HG03175 (cell line): ENCODE data around the gene ADGRA3.
"Not testable (repeated sequence)": the region's sequence is repeated elsewhere in the genome, so short reads cannot be mapped to it uniquely, and the experiment has no call there.

Experiments used
- ATAC-seq: cut with Tn5 transposase; IDR thresholded peaks from one replicate; pipeline ENCODE4 v1.9.1; 2021; ENCODE audit warnings: mild to moderate bottlenecking, moderate library complexity; ENCODE audit not compliant: unreplicated experiment

Gene ADGRA3

DNA sequence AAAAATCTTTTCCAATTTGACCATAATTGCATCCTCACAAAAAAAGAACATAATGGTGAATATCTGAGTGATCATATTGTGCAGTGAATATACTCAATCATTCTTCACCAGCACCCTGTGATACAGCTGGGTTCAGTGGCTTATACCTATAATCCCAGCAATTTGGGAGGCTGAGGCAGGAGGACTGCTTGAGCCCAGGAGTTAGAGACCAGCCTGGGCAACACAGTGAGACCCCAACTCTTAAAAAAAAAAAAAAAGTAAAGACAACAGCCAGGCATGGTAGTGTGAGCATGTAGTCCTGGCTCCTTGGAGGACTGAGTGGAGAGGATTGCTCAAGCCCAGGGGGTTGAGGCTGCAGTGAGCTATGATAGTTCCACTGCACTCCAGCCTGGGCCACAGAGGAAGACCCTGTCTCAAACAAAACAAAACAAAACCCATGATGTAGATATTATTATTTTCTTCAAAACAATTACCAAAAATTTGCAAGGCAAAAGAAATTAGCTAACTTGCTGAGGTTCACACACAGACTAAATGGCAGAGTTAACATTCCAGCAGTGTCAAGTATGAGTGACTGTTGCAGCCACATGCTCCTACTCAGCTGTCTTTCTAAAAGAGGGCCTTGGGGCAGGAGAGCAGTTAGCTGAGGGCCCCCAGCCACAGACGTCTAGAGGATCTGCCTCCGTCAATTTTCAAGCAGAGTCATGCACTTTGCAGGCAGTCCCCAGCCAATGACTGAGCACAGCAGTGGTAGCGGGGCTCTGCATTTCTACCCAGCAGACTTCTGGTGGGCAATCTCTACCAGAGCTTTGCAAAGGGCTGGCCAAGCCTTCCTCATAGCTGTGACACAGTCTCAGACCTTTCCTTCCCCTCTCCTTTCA lies 33.4 kb downstream of the ADGRA3 start:
- ATAC-seq = no peak

DNA sequence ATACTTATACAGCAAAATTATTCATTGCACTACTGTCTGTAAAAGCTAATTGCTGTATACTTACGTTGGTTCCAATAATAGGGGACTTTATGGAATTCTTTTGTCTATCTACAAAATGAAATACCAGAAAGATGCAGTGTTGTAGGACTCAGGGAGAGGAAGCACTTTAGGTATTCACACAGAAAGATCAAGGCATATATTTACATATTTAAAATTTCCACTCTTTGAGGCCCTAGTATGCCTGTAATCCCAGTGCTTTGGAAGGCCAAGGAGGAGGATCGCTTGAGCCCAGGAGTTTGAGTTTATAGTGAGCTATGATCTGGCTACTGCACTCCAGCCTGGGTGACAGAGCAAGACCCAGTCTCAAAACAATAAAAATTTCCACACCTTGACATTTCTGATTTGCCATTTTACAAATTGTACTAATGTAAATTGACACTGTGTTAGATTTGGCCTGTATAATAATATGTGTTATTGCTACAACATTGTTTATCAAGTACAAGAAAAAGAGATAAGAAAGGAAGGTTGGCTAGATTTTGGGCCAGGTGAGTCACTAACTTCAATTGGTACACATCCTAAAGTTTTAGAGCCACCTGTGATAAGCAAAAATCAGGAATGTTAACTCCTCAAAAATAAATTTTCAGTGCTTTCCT lies 35.1 kb downstream of the ADGRA3 start:
- ATAC-seq = no peak

DNA sequence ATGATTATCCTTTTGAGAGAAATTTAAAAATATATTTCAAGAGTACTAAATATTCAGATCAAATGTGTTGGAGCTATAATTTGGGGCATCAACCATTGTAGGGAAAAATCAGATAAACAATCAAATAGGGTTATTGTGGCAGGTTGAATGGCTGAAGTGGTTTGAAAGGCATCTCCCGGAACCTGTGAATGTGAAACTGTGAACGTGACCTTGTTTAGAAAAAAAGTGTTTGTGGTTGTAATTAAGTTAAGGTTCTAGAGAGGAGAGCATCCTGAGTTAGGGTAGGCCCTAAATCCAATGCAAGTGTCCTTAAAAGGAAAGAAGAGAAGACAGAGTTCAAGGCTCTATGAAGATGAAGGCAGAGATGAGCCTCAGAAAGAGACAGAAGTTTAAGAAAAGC lies 37.4 kb downstream of the ADGRA3 start:
- ATAC-seq = no peak

DNA sequence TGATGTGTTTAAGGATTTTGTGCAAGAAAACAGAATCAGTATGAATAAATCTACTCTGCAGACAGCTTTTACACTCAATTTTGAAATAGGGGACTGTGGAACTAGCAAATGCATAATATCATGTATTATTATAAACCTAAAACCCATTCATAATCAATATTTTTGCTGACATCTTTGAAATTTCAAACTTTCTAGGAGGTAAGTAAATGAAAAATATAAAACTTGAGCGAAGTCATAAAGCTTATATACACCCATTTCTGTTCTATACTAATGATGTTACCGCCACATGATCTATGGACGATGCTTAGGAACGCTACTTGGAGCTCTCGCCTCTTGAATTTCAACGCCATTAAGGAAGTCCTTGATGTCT lies 38.1 kb downstream of the ADGRA3 start:
- no peak for ATAC-seq

DNA sequence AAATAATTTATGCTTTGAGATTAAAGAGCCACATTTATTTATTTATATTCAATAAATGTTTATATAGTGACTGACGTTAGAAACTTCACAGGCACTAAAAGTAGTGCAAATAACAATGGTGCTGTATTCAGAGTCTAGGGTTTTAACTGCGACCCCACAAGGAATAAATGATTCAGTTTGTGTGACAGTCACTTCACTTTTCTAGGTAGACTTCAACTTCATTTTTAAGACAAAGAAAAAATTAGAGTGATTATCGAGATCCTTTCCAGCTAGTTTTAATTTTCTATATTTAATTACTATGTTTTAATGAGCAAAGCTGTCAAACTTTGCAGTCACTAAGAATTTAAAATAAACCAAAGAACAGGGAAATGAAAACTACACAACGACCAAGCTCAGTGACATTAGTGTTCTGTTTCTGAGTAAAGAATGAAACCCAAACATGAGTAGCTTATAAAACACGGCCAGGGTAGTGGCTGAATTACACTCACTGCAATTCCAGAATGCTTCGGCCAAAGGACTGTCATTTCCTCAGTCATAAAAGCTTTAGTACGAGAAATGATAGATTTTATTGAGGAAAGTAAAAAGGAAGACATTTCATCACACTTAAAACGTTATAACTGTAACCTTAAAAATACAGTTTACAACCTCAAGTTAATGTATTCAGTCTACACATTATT lies 38.6 kb downstream of the ADGRA3 start:
- no peak for ATAC-seq

DNA sequence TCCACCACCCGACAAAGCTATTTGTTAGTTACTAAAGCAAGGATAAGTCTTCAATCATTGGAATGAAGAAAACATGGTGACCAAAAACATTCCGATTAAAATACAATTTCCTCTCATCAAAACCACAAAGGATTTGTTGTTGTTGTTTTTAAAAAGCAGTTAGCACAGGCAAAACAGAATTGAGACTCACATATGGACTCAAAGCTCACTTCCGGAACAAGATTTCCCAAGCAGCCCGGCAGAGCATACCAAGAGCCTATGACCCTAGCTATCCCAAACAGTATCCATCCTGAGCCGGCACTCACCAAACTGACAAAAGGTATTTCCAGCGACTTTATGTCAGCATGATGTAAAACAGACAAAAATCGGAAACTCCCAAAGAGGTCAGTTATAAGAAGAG lies 39.9 kb downstream of the ADGRA3 start:
- ATAC-seq = no peak

DNA sequence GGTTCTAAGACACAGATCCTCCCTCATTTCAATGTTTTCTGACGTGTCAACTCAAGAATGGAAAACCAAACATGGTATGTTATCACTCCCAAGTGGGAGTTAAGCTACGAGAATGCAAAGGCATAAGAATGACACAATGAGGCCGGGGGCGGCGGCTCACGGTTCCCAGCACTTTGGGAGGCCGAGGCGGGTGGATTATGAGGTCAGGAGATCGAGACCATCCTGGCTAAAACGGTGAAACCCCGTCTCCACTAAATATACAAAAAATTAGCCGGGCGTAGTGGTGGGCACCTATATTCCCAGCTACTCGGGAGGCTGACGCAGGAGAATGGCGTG lies 40.6 kb downstream of the ADGRA3 start:
- ATAC-seq = not testable (repeated sequence)

DNA sequence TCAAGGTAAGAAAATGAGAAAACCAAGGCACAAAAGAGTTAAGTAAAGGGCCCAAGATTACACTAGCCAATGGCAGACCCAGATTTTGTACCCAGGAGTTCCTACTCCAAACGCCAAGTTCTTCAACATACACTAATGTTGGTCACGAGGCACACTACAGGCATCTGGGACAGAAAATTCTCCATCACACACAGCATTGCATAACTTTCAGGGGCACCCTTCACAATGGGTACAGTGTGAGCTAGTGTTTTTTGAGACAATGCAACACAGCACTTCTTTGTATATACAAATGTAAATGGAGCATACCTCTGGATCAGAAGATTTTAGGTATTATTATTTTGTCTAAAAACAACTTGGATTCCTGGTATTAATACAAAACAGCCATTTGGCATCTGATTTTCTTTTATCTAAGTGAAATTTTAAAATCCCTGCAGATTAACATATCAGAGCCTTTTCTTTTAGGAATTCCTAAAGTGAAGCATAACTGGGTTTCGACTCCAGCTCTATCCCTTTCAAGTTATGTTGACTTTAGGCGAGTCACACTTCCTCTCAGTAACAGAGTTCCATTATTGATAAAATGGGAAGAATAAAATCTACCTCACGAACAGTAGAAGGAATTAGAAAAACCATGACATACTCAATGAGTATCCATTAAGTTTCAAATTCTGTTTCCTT lies 41.1 kb downstream of the ADGRA3 start:
- no peak for ATAC-seq

DNA sequence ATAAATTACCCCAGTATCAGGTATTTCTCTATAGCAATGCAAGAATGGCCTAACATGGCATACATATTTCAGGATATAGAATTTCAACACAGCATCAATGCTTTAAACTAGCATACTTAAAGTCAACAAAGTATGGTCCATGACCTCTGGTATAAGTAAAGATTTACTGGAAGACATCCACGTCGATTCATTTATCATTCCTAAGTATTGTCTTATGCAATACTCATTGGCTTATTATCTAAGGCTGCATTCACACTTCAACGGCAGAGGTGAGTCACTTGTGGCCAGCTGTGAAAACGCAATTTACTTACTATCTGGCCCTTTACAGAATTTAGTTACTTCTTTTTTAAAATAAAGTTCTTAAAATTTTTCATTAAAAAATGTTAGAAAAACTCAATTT lies 42.6 kb downstream of the ADGRA3 start:
- no peak for ATAC-seq

DNA sequence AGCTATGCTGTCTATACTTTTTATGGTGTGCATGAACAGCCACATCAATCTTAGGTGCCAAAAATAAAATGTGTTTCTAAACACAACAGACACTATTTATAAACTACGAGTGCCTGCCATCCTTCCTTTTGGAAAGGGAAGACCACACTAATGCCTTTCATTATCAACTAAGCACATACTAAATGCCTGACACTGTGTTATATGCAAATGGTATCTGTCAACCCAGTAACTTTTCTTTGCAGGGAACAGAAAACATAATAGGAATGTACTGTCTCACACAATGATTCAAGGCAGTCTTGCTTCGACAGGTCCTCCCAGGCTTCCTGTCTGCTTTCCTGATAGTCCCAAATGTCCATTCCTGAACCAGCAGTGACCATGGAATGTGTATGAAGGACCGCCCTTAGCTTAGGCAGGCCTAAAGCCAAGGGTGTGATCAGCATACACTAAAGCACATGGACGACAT lies 43.8 kb downstream of the ADGRA3 start:
- ATAC-seq = no peak

DNA sequence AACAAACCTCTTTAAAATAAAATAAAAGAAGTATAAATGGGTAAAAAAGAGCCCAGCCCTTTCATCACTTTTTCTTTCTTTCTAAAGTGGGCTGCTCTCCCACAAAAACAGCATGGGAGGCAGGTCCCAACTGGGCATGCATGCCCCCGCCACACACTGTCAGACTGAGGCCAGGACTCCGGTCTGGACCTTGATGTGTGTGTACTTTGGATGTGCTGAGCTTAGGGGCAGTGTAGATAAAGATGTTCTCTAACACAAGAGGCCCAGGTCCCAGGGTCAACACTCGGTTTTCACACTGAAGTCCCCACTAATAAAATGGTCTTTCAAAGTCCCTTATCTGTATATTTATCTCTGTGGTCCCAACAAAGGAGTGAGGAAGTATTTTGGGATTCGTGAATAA lies 44.4 kb downstream of the ADGRA3 start:
- no peak for ATAC-seq

DNA sequence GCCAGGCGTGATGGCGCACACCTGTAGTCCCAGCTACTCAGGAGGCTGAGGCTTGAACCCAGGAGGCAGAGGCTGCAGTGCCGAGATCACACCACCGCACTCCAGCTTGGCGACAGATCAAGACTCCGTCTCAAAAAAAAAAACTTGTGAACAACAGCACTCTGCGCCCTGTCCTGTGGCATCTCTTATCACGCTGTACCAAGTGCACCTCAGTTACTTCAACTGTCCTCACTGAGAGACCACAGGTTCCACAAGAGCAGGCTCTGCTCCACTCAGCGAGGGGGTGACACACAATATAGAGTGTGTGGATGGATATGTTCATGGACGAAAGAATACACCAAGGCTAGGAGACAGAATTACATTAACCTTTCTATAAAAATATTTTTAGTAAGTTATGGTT lies 49.3 kb downstream of the ADGRA3 start:
- ATAC-seq = no peak

DNA sequence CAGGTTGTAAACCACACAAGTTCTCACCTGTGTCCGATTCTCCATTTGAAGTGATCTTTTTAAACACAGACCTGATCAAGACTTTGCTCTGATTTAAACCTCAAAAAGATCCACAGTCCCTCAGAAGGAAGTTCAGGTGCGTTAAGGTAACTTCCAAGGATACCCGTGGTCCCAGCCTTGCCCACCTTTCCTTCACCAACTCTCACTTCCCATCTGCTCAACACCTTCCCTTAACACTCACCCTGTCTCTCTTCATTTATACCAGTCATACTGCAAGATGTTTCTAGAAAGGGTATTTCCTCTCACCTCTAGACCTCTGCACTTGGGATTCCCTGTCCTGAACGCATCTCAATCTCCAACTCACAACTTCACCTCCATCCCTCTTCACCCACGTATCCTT lies 49.9 kb downstream of the ADGRA3 start:
- ATAC-seq = no peak

DNA sequence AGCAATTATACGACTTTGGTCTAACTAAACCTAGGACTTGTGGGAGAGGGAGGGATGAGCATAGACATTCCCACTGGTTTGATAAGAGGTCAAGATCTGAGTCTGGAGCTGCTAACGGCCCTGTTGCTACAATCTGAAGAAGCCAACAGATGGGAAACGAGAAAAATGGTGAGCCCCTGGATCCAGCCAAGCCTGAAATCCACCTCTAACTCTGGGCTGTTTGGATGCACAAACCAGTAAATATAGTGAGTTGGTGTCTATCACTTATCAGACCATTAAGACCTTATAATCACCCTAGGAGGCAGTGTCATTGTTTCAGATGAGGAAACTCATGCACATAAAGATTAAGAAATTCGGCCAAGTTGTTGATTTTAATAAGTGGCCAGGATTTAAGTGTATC lies 50.5 kb downstream of the ADGRA3 start:
- no peak for ATAC-seq

DNA sequence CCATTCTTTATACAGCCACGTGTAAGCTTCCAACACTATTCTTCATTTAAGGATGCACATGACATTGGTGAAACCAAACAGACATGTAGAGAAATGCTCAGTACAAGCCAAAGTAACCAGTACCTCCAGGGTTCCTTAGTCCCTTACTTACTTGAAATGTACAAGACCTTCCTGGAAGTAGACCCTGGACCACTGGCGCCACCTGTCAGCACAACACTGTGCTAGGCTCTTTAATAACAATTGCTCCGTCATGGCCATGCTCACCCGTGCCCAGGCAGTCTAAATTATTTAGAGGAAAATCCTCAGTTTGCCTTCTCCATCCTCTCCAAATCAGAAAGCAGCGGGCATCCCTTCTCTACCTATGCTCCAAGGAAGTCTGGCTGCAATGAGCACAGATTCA lies 52.7 kb downstream of the ADGRA3 start:
- ATAC-seq = no peak

DNA sequence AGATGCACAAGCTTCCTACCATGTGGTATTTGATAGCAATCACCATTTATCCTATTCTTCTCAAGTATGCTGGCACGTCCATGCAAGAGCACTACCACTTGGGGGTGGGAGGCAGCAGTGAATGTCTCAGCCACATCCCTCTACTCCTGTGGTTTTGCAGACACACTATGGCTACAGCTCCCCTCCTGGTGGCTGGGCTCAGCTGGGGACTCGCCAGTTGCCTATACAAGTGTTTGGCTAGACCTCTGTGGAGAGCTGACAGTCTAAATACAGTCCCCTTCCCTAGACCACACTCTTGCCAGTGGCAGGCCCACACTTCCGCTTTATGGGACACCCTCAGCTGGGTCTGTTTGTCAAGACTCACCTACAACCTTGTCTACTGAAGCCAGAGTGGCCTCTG lies 53.2 kb downstream of the ADGRA3 start:
- no peak for ATAC-seq

DNA sequence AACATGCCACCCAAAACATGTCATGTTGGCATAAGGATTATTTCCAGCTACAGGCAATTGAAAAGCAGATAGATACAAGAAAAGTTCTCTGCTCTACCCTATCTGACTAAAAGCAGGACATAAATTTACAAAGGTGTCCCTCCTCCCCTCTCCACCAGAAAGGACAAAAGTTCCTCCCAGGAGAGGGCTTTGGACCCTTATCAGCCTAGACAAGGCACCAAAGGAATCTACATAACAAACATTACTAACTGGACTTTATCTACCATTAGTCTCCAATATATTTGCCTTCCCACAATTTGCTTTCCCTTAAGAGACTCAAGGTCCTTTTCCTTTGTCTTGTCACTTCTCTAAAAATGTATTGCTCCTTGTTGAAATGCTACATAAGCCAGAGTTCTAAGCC lies 55.6 kb downstream of the ADGRA3 start:
- no peak for ATAC-seq

DNA sequence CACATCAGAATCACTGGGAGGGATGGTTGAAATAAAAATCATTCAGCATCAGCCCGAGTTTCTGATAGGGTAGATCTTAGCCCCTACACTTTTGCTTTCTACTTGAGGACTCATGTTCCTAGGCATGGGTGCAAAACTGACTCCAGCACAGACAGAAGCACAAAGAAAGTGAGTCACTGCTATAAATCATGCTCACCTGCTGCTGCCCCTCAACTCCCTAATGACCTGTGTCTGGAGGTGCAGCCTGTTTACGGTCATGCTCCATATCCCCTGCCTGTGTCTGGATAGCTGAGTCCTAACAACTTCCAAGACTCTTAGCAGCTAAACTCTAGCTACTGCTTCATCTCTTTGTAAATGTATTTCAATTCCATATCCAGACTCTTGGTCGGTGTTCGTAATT lies 57.8 kb downstream of the ADGRA3 start:
- no peak for ATAC-seq

DNA sequence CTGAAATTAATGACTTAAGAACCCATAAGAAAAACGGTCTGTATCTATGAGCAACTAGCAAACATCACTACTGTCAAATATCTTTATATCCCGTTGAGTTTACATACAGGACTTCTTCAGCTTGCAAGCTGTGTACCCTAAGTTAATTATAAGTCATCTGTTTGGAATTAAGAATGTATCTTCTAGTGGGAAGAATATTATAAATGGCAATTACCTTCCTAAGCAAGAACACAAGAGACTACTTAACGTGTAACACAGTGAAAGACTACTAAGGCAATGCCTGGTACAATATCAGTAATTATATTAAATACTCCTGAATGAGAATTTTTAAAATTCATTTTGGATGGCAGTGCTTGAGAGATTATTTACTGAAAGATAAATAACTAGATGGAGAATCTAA lies 58.5 kb downstream of the ADGRA3 start:
- ATAC-seq = no peak

DNA sequence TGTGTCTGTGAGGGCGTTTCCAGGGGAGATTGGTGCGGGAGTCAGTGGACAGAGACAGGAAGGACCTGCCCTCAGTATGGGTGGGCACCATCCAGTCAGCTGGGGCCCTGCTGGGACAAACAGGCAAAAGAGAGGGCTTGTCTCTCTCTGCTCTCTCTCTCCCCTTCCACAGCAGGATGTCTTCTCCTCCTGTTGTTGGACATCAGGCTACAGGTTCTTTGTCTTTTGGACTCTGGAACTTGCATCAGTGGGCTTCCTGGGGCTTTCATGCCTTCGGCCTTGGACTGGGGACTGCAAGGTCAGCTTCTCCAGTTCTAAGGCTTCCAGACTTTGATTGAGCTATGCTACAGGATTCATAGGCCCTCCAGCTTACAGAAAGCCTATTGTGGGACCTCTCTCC lies 59.6 kb downstream of the ADGRA3 start:
- no peak for ATAC-seq

DNA sequence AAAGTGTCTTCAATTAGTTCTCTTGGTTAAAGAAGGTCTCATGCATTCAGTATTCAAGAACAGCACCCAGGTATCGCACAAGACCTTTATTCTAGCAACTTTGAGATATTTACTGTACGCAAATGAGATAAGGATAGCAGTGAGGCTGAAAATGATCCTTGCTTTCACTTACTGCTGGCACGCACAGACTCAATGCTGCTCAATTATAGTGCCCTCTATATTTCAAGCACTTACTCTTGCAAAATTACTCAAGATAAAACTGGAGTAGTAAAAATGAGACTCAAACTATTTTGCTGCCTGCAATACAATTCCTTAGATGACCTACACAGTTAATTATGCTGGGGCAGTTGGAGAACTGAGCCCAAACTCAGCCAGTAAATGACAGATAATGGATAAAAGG lies 60.9 kb downstream of the ADGRA3 start:
- no peak for ATAC-seq
